22Rv1 (cell line): ENCODE data around the gene PRIMA1.

Experiments
- H3K27ac ChIP-seq: fragments of 450-650 bp; 2 replicates; pipeline ENCODE4 v1.5.1; 2017
- ZFX ChIP-seq: fragments of 450-650 bp; IDR thresholded peaks from 2 replicates; pipeline ENCODE4 v1.6.1; 2017; ENCODE audit warnings: antibody characterized with exemption, borderline replicate concordance
- TF ChIP-seq, protein P1 (sequence below): fragments of 450-650 bp; IDR thresholded peaks from 2 replicates; pipeline ENCODE4 v1.5.1; 2017; ENCODE audit warnings: mild to moderate bottlenecking

Gene PRIMA1

GRCh38 chr14:93785423-93785822, 2.9 kb downstream of the PRIMA1 start:
- TF ChIP-seq, protein P1, sequence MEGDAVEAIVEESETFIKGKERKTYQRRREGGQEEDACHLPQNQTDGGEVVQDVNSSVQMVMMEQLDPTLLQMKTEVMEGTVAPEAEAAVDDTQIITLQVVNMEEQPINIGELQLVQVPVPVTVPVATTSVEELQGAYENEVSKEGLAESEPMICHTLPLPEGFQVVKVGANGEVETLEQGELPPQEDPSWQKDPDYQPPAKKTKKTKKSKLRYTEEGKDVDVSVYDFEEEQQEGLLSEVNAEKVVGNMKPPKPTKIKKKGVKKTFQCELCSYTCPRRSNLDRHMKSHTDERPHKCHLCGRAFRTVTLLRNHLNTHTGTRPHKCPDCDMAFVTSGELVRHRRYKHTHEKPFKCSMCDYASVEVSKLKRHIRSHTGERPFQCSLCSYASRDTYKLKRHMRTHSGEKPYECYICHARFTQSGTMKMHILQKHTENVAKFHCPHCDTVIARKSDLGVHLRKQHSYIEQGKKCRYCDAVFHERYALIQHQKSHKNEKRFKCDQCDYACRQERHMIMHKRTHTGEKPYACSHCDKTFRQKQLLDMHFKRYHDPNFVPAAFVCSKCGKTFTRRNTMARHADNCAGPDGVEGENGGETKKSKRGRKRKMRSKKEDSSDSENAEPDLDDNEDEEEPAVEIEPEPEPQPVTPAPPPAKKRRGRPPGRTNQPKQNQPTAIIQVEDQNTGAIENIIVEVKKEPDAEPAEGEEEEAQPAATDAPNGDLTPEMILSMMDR: no peak
- TF ChIP-seq ZFX: no peak

DNA sequence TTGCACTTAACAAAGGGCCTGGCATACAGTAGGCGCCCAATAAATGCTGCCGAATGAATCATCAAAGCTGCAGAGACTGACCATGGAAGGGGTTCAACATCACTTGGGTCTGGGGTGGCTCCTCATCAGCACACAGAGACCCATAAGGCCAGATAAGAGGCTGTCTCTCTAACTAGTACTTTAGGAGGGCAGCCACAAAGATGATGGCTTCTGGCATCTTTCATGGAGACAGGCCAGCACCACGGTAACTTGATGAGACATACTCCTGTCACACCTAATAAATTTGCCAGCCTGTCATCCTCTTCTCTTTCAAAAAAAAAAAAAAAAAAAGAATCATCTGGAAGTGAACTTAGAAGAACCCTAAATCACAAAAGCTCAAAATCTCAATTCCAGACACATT, 3.4 kb downstream of the PRIMA1 start:
- TF ChIP-seq ZFX: no peak
- H3K27ac ChIP-seq: no peak overlapping the region

More at GRCh38 chr14:93785423-93785822, 2.9 kb downstream of the PRIMA1 start:
- H3K27ac ChIP-seq: no peak overlapping the region

- H3K27ac ChIP-seq: no peak overlapping the region
- TF ChIP-seq, protein P1: no peak
- no peak for TF ChIP-seq ZFX
Measured at GRCh38 chr14:93780813-93781400, 7.4 kb downstream of the PRIMA1 start.

GRCh38 chr14:93778856-93779629, 9.2 kb downstream of the PRIMA1 start:
- no peak for TF ChIP-seq ZFX
- TF ChIP-seq, protein P1: no peak
- no peak overlapping the region for H3K27ac ChIP-seq

DNA sequence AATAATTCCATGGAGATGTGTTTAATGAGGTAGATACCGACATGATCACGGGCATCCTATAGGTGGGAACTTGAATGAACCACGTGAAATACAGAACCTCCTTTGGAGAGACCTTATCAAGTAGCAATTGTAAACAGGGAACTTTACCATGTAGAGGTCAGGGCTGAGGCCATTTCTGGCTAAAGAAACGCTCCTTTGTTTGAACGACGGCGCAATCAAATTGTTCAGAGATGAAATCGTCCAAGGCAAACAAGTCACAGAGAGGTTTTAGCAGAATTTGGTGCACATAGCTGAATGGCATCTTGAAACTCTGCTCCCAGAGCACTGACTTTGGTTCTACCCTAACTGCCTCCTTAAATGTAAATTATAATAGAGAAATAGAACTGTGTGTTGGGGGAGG, 9.8 kb downstream of the PRIMA1 start:
- no peak overlapping the region for H3K27ac ChIP-seq
- TF ChIP-seq ZFX: no peak
- TF ChIP-seq, protein P1: no peak

GRCh38 chr14:93775744-93776143, 12.5 kb downstream of the PRIMA1 start:
- no peak overlapping the region for H3K27ac ChIP-seq
- TF ChIP-seq, protein P1: no peak
- no peak for TF ChIP-seq ZFX

- H3K27ac ChIP-seq: no peak overlapping the region
- no peak for TF ChIP-seq ZFX
- TF ChIP-seq, protein P1: no peak
Measured at GRCh38 chr14:93775158-93775557, 13.1 kb downstream of the PRIMA1 start.
